B cell (primary cell): ENCODE measurements around the gene SERPINB12.

Source experiments
- CTCF ChIP-seq: fragments of 200-600 bp; IDR thresholded peaks from one replicate; pipeline ENCODE4 v1.8.0; 2022; ENCODE audit warnings: antibody characterized with exemption, mild to moderate bottlenecking
- EZH2 ChIP-seq: IDR thresholded peaks from 2 replicates; pipeline ENCODE4 v1.6.1; 2012; ENCODE audit warnings: borderline replicate concordance, low read depth, mild to moderate bottlenecking, moderate library complexity, low read length; ENCODE audit not compliant: insufficient read depth, poor library complexity, severe bottlenecking

GRCh38 chr18:63617915-63618234, 75.7 kb downstream of the SERPINB12 start:
- TF ChIP-seq CTCF = no peak
- TF ChIP-seq EZH2 = no peak
